ENCODE results near the gene CDH22. TPM values are rescaled to one million over a fixed set of nuclear protein-coding genes. Genes with fewer than 3 reads are reported as not detected.
A peak's percentile ranks its signal among the peaks of the same experiment; 100 is the strongest.

CDH22 gene
- total RNA-seq, 2 experiments from 2014 or later: not detected

DNA sequence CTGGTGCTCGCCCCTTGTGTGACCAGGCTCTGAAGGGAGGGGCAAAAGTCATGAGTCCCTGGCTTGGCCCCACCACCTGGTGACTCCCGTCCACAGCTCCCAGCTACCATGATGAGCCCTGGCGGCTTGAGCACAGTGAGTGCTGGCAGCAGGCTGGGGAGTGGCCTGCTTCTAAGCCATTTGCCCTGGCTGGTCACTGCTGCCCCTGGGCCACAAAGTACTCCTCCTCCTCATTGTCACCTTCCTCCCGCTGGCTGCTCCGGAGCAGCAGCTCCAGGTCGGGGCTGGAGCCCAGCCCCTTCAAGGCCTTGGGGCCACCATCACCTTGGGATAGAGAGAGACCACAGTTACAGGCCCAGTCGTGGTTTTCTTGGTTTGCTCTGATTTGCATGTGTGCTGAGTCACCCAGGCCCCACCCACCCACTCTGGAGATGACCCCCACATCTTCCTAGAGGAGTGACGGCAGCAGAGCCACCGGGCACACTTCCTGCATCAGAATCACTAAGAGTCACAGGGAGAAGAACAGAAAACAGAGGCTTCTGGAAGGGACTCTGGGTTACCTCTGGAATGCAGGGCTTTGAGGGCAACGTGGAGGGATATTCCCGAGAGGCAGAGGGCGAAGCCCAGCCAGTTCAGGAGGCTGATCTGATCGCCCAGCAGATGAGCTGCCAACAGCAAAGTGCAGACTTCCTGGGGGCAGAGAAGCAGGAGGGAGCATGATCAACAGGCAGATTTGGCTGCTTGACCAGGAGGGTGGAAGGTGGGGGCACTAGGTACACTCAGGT, 42.1 kb upstream of the CDH22 start:
- ChIA-PET POLR2A (no interaction called here), CTCF (interaction anchor here (0.9 to 2.7 kb wide), 4 partner anchors 7 to 363 kb away, joined by 3 to 33 read pairs (median 4); partner anchors contain the start of gene ELMO2)
- peaks cover 22% of the 10 kb centered on the region for H3K36me3 Mint-ChIP-seq
- H3K27me3 Mint-ChIP-seq: no peaks in the 10 kb centered on the region
- H3K4me3 Mint-ChIP-seq: no peak overlapping the region
- H3K4me1 Mint-ChIP-seq (ENCODE audit: low read depth): peaks cover 20% of the 10 kb centered on the region
- intact Hi-C loops (cut with micrococcal nuclease): no loop called here
- DNase-seq: peak; percentile 61
- peak overlapping the region; percentile 73 for H3K27ac Mint-ChIP-seq
- no peaks in the 10 kb centered on the region for H3K9me3 Mint-ChIP-seq

DNA sequence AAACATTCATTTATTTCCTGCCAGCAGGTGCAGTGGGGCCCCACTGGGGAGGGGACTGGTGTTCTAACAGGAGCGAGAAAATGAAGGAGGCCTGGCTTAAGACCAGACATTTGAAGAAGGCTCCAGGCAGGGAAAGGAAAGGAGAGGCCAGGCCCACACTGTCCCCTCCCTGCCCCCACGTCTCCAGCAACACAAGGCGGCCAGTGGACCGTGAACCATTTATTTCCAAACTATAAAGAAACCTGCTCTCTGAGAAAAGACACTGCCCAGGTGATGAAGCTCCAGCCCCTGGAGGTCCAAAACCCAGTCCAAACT, 41.4 kb upstream of the CDH22 start:
- Mint-ChIP-seq H3K27me3 (no peaks in the 10 kb centered on the region), H3K9me3 (no peaks in the 10 kb centered on the region), H3K4me1 (ENCODE audit: low read depth) (peaks cover 20% of the 10 kb centered on the region), H3K4me3 (no peak overlapping the region), H3K36me3 (peaks cover 21% of the 10 kb centered on the region), H3K27ac (no peak overlapping the region)
- ChIA-PET CTCF (interaction anchor here (0.9 to 3.4 kb wide), 14 partner anchors 8 to 380 kb away, joined by 3 to 33 read pairs (median 6); partner anchors contain the start of gene ELMO2), POLR2A (no interaction called here)
- DNase-seq: no peak
- intact Hi-C loops (cut with micrococcal nuclease): loop anchor here (1.0 to 5.0 kb wide), 2 partner anchors 42 to 217 kb away; no protein-coding TSS in a partner anchor

DNA sequence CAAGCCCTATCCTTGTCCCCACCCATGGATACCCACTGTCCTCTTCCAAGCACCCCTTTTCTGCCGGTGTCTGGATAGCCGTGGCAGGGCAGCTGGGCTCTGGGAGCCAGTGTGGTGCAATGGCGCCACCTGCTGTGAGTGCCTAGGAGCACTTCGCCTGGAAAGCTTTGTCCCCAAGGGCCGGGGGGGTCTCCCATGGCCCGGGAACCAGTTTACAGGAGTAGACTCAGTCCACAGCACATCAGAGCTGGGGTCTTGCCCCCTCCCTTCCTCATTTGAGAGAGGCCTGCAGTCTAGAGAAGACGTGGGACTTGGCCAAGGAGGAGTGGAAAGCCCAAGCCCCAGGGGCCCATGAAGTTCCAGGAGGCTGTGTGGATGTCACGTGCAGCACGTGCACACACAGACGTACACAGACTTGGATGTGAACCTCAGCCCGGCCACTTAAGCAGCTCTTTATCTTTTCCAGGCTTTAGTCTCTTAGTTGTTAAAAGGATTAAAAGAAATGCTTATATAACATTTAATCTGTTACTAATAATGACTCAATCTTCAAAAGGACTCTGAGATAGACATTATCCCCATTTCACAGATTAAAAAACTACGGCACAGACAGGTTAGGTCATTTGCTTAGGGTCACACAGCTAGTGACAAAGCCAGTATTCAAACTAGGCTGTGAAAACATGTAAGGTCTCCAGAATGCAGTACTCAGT, 40.9 kb upstream of the CDH22 start:
- Mint-ChIP-seq H3K27me3 (no peaks in the 10 kb centered on the region), H3K9me3 (no peaks in the 10 kb centered on the region), H3K27ac (no peak overlapping the region), H3K4me1 (ENCODE audit: low read depth) (peaks cover 23% of the 10 kb centered on the region), H3K4me3 (no peak overlapping the region), H3K36me3 (peaks cover 18% of the 10 kb centered on the region)
- ChIA-PET POLR2A (no interaction called here), CTCF (interaction anchor here (0.8 to 3.4 kb wide), 28 partner anchors 9 to 379 kb away, joined by 3 to 33 read pairs (median 4); partner anchors contain the start of gene ELMO2)
- intact Hi-C loops (cut with micrococcal nuclease): loop anchor here (1.0 to 5.0 kb wide), 2 partner anchors 42 to 217 kb away; no protein-coding TSS in a partner anchor
- DNase-seq: peak; percentile 65

DNA sequence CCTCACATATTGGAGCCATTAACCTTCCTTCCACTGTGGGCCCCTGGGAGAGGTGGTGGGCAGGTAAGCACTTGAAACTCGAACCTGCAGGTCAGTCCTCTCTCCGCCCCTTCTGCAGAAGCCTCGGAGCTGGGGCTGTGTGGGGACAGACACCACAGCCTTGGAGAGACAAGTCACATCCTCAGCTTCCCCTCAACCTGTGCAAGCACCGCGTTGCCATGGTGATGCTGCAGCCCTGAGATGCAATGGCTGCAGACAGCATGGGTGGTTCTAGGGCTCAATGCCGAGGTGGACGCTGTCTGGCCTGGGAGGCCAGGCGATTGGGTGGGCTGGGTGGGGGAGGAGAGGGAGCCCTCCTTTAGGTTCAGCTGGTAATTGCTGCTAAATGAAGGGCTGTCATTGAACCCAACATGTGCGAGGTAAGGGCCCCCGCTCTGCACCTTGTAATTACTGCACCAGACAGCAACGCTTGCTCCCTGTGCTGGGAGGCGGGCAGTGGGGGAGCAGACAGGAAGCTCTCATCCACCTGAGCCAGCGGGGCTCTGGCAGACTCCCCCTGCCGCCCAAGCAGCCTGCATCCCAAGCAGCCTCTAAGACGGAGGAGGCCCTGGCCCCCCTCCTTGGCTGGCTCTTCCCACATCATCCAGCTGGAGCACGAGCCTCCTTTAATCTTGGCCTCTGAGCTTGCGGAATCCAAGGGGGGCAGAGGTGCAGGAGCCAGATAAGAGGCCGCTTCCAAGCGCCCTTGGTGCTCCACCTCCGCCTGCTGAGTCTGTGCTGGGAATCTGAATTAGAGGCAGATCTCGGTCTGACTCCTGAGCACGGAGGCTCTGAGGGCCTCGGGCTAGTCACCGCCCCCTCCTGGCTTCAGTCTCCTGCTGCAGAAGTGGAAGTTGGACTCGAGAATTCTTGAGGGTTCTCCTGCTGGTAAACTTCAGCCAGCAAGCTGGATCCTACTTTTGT, 39.8 kb upstream of the CDH22 start:
- no peak for DNase-seq
- Mint-ChIP-seq H3K36me3 (peaks cover 15% of the 10 kb centered on the region), H3K27ac (no peak overlapping the region), H3K27me3 (no peaks in the 10 kb centered on the region), H3K4me1 (ENCODE audit: low read depth) (peaks cover 28% of the 10 kb centered on the region), H3K4me3 (no peak overlapping the region), H3K9me3 (no peaks in the 10 kb centered on the region)
- intact Hi-C loops (cut with micrococcal nuclease): loop anchor here (5.0 kb wide), 1 partner anchor 216 kb away; no protein-coding TSS in a partner anchor
- POLR2A ChIA-PET: no interaction called here
- CTCF ChIA-PET: interaction anchor here (0.6 to 3.4 kb wide), 25 partner anchors 9 to 378 kb away, joined by 3 to 33 read pairs (median 4); no protein-coding TSS in a partner anchor

DNA sequence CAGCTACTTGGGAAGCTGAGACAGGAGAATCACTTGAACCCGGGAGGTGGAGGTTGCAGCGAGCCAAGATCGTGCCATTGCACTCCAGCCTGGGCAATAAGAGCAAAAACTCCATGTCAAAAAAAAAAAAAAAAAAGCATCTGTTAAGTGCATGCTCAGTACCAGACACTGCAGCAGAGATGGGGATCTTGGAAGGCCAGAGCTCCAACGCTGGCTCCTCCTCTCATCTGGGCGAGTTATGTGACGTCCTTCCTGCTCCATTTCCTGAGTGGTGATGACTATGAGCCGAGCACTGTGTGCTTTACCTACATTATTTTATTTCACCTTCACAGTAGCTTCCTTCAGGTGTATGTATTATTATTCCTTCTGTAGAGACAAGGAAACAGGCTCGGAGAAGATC, 38.5 kb upstream of the CDH22 start:
- no peak overlapping the region for H3K4me3 Mint-ChIP-seq
- no peaks in the 10 kb centered on the region for H3K27me3 Mint-ChIP-seq
- no peaks in the 10 kb centered on the region for H3K9me3 Mint-ChIP-seq
- POLR2A ChIA-PET: interaction anchor here (0.7 kb wide), 1 partner anchor 86 kb away, joined by 3 read pairs; no protein-coding TSS in a partner anchor
- DNase-seq: no peak
- peaks cover 34% of the 10 kb centered on the region for H3K4me1 Mint-ChIP-seq (ENCODE audit: low read depth)
- CTCF ChIA-PET: interaction anchor here (1.3 to 3.4 kb wide), 4 partner anchors 40 to 360 kb away, joined by 3 to 17 read pairs (median 8); no protein-coding TSS in a partner anchor
- peaks cover 13% of the 10 kb centered on the region for H3K36me3 Mint-ChIP-seq
- intact Hi-C loops (cut with micrococcal nuclease): loop anchor here (5.0 kb wide), 1 partner anchor 214 kb away; no protein-coding TSS in a partner anchor
- no peak overlapping the region for H3K27ac Mint-ChIP-seq

DNA sequence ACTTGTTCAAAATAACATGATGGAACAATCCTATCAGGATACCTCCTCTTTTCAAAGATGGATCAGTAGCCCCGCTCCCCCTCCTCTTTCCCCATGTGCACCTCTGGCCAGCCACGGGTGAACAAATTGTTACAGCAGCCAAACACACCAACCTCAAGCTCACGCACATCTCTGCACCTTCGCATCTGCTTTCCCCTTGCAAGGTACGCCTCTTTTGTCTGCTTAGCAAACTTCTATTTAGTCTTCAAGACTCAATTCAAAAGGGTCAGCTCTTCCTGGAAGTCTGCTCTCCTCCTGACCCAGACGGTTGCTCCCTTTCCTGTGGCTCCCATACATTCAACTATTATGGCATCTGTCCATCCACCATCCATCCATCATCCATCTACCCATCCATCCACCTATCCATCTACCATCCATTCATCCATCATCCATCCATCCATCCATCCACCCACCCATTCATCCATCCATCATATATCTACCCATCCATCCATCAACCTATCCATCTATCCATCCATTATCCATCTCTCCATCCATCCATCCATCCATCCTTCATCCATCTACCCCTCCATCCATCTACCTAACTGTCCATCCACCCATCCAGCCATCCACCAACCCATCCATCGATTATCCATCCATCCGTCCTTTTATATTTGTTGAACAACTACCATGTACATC, 36.3 kb upstream of the CDH22 start:
- no peak overlapping the region for H3K4me3 Mint-ChIP-seq

DNA sequence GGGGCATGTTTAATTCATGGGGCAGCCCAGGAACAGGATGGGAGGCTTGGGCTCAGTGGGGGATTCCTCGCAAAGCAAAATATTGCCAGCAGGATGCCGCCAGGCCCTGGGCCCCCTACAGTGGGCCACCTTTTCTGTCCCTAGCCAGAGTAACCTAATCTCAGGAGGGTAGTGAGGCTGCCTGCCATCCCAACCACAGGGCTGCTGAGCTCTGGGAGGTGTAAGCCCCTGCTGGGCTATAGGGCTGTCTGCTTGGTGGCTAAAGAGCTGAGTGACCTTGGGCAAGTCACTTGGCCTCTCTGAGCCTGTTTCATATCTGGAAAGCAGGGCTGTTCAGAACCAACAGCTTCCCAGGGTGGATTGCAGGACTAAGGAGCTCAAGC, 35.7 kb upstream of the CDH22 start:
- DNase-seq: no peak
- H3K36me3 Mint-ChIP-seq: peaks cover 3% of the 10 kb centered on the region
- ChIA-PET POLR2A (interaction anchor here (0.5 to 0.7 kb wide), 2 partner anchors 11 to 603 kb away, joined by 3 to 5 read pairs; no protein-coding TSS in a partner anchor), CTCF (interaction anchor here (0.5 to 1.6 kb wide), 3 partner anchors 14 to 211 kb away, joined by 3 read pairs; partner anchors contain the start of gene ELMO2)
- no peak overlapping the region for H3K27ac Mint-ChIP-seq
- intact Hi-C loops (cut with micrococcal nuclease): no loop called here
- no peak overlapping the region for H3K4me3 Mint-ChIP-seq
- H3K9me3 Mint-ChIP-seq: no peaks in the 10 kb centered on the region
- H3K27me3 Mint-ChIP-seq: peaks cover 2% of the 10 kb centered on the region
- H3K4me1 Mint-ChIP-seq (ENCODE audit: low read depth): peaks cover 14% of the 10 kb centered on the region

More for the DNA sequence above, 36.3 kb upstream of the CDH22 start:
- intact Hi-C loops (cut with micrococcal nuclease): loop anchor here (5.0 kb wide), 1 partner anchor 212 kb away; no protein-coding TSS in a partner anchor
- ChIA-PET POLR2A (interaction anchor here (0.5 to 0.7 kb wide), 2 partner anchors 10 to 602 kb away, joined by 3 to 5 read pairs; no protein-coding TSS in a partner anchor), CTCF (interaction anchor here (1.2 to 1.6 kb wide), 2 partner anchors 62 to 211 kb away, joined by 3 read pairs; partner anchors contain the start of gene ELMO2)
- DNase-seq: no peak
- Mint-ChIP-seq H3K4me1 (ENCODE audit: low read depth) (peaks cover 19% of the 10 kb centered on the region), H3K27me3 (no peaks in the 10 kb centered on the region), H3K36me3 (peaks cover 4% of the 10 kb centered on the region), H3K27ac (no peak overlapping the region), H3K9me3 (no peaks in the 10 kb centered on the region)

DNA sequence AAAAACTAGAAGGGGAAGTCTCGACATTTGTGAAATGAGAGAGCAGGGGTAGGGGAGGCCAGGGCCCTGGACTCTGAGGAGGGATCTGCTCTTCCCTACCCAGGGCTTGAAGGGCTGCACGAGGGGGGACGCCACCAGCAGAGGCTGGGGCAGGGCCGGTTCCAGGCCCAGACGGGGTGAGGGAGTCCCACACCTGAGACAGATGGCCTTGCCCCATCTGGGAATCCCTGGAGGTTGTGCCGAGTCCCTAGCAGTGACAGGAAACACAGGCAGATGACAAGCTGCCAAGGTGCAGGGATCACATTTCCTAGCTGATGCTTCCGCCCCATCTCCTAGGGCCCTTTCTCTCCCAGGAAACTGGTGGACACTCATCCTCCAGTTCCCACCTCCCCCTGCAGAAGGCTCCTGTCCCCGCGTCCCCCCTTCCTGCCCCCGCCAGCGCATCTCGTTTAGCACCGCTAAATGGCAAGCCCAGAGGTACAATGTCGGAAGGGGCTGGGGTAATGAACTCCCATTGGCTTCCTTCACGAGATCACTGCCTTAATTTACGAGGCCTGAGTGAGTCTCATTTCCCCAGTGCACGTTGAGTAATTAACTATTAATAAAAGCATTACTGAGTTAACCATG, 35.2 kb upstream of the CDH22 start:
- no peak overlapping the region for H3K27ac Mint-ChIP-seq
- H3K27me3 Mint-ChIP-seq: peaks cover 6% of the 10 kb centered on the region
- no peak for DNase-seq
- H3K4me3 Mint-ChIP-seq: peak overlapping the region; percentile 27
- no peaks in the 10 kb centered on the region for H3K9me3 Mint-ChIP-seq
- CTCF ChIA-PET: interaction anchor here (0.5 to 1.6 kb wide), 5 partner anchors 15 to 1741 kb away, joined by 3 read pairs; partner anchors contain the start of gene ELMO2
- intact Hi-C loops (cut with micrococcal nuclease): no loop called here
- POLR2A ChIA-PET: no interaction called here
- H3K4me1 Mint-ChIP-seq (ENCODE audit: low read depth): peaks cover 14% of the 10 kb centered on the region
- peaks cover 2% of the 10 kb centered on the region for H3K36me3 Mint-ChIP-seq

DNA sequence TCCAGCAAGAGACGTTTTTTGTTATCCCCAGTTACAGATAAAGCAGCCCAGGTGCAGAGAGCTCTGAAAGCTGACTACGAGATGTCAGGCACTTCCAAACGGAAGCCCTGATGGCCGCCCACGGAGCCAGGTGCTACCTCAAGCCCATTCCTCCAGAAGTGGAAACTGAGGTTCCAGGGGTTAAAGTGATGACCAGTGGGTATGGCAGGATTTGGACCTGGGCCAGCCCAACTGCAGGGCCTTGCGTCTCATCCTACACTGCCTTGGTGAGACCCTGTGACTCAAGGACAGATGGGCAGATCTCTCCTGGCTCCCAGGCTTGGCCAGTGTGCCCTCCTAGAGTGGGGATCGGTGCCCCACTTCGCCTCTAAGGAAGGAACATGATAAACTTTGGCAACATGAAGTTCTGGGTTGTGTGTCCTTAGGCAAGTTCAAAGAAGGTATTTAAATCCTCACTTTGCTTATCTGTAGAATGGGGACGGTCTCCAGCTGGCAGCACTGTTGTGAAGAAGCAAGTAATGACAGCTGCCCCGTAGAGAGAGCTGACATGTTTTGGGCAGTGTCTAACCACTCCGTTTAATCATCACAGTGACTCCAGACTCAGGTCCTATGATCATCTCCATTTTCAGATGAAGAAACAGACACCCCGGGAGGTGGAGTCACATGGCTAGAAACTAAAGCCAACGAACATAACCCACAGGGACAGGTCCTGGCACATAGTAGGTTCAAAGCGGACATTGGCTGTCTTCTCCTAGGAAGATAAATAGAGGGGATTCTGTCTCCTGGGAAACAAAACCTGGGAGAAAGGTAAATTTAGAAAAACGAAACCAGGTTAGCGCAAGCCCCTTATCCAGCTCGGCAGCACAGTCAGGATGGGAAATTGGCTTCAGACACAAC, 34.4 kb upstream of the CDH22 start:
- Mint-ChIP-seq H3K4me1 (ENCODE audit: low read depth) (peaks cover 14% of the 10 kb centered on the region), H3K9me3 (no peaks in the 10 kb centered on the region), H3K27me3 (peaks cover 6% of the 10 kb centered on the region), H3K27ac (no peak overlapping the region), H3K4me3 (peak overlapping the region; percentile 27), H3K36me3 (peaks cover 2% of the 10 kb centered on the region)
- intact Hi-C loops (cut with micrococcal nuclease): no loop called here
- DNase-seq: no peak
- ChIA-PET POLR2A (interaction anchor here (0.7 kb wide), 1 partner anchor 36 kb away, joined by 3 read pairs; no protein-coding TSS in a partner anchor), CTCF (interaction anchor here (0.5 to 0.6 kb wide), 2 partner anchors 786 to 1740 kb away, joined by 3 read pairs; no protein-coding TSS in a partner anchor)

DNA sequence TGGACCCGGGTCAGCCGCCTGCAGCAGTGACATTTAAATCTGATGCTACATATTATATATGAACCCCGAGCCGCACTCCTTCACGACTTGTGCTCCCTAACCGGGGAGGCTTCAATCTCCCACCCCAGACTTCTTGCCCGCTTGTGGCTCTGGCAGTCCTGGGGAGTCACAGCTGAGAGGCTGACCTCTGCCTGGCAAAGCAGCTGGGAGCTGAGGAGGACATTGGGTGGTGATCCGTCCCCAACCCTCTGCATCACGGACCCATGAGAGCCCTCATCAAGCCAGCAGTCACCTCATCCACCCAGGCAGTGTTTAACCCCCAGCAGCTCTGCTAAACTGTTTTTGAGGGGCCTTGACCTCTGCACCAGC, 33.7 kb upstream of the CDH22 start:
- Mint-ChIP-seq H3K27me3 (peaks cover 6% of the 10 kb centered on the region), H3K9me3 (no peaks in the 10 kb centered on the region), H3K36me3 (peaks cover 2% of the 10 kb centered on the region), H3K4me3 (no peak overlapping the region), H3K4me1 (ENCODE audit: low read depth) (peaks cover 14% of the 10 kb centered on the region), H3K27ac (no peak overlapping the region)
- intact Hi-C loops (cut with micrococcal nuclease): no loop called here
- ChIA-PET CTCF (interaction anchor here (1.1 kb wide), 1 partner anchor 355 kb away, joined by 3 read pairs; no protein-coding TSS in a partner anchor), POLR2A (no interaction called here)
- no peak for DNase-seq

All from activated CD4-positive, alpha-beta memory T cell treated with anti-CD3 and anti-CD28 coated beads for 36 hours (primary cell).